Epithelial cell of proximal tubule (primary cell): Measurements from ENCODE around the gene CSNK2B. TPM values are rescaled to one million over a fixed set of nuclear protein-coding genes. Genes with fewer than 3 reads are reported as not detected.

Experiments
- DNase-seq: peaks from one replicate; pipeline ENCODE4 v3.0.0-alpha.2; 2011; ENCODE audit warnings: low read depth
- H3K4me3 ChIP-seq: 2 replicates; pipeline ENCODE4 v1.5.1; 2011; ENCODE audit warnings: low read depth, mild to moderate bottlenecking, low read length
- total RNA-seq: library from RNA; depleted of rRNA; stranded (reverse); fragments of >200 nt; gene quantifications from 2 replicates; pipeline ENCODE4 v1.2.3, GENCODE V29; 2015
- TF ChIP-seq, protein P1 (sequence below): conservative IDR thresholded peaks from 2 replicates; pipeline ENCODE4 v1.5.1; 2012; ENCODE audit warnings: low read depth, mild to moderate bottlenecking, low read length

Gene CSNK2B
- total RNA-seq, 1 donor from 2014 or later: 435 TPM

DNA sequence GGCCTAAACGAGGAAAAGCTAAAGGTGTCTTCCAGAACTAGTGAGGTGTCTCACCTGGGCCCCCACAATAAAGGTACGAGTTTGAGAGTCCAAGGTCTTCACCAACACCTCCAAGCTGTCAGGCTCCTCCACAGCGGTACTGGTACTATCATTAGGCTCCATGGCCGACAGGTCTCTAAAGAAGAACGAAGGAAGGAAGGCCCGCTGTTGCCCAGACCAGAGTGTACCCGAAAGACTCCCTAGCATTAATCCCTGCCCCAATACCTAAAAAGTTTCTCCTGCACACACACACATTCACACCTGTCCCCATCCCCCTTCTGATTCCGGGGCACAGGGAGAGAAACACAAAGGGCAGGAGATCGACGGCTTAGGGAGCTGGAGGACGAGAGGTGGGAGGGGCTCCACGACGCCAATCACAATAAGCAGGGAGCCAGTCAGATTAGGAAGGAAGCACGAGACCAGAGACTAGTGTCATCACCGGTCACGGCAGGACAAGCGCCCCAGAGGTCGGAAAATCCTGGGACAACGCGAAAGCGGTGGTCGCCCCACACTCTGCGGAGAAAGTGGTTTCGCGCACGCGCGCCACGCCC is 14.2 kb upstream of the CSNK2B start:
- no peak for DNase-seq
- TF ChIP-seq, protein P1, sequence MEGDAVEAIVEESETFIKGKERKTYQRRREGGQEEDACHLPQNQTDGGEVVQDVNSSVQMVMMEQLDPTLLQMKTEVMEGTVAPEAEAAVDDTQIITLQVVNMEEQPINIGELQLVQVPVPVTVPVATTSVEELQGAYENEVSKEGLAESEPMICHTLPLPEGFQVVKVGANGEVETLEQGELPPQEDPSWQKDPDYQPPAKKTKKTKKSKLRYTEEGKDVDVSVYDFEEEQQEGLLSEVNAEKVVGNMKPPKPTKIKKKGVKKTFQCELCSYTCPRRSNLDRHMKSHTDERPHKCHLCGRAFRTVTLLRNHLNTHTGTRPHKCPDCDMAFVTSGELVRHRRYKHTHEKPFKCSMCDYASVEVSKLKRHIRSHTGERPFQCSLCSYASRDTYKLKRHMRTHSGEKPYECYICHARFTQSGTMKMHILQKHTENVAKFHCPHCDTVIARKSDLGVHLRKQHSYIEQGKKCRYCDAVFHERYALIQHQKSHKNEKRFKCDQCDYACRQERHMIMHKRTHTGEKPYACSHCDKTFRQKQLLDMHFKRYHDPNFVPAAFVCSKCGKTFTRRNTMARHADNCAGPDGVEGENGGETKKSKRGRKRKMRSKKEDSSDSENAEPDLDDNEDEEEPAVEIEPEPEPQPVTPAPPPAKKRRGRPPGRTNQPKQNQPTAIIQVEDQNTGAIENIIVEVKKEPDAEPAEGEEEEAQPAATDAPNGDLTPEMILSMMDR: no peak

DNA sequence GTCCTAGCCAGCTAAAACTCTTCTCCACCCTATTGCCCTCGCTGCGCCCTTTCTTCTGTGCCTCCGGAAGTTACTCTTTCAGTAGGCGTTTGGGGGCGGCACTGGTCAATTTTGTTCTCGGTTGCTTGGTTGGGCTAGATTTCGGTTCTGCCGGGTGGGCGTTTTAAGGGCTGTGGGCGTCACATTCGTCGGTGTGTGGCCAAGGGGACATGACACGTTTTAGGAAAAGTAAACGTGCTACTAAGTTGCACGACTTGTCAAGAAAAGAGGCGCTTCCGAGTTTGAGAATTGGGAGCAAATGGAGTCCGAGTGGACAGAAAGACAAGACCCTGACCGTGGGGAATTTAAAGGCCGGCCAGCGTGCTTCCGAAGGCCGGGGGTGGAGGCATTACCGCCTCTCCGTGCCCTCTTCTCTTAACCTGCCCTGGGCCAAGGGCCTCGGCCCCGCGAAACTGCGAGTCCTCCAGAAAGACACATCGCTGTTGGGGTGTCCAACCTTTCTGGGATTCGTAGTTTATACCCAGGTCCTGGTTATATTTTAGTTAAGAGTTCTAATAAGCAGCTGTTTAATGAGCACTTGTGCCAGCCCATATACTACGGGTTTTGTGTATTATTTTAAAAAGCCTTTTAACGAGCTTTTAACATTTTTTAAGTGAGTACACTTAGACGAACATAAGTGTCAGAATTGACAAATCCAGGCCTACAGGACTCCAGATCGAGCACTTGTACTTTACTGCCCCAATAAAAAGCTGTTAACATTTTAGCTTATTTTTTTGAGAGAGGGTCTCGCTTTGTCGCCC is 12.8 kb upstream of the CSNK2B start:
- DNase-seq: peak; percentile 69
- peak overlapping the region; percentile 84 for H3K4me3 ChIP-seq
- TF ChIP-seq, protein P1: no peak

More for the DNA sequence above, 14.2 kb upstream of the CSNK2B start:
- peak overlapping the region; percentile 84 for H3K4me3 ChIP-seq

DNA sequence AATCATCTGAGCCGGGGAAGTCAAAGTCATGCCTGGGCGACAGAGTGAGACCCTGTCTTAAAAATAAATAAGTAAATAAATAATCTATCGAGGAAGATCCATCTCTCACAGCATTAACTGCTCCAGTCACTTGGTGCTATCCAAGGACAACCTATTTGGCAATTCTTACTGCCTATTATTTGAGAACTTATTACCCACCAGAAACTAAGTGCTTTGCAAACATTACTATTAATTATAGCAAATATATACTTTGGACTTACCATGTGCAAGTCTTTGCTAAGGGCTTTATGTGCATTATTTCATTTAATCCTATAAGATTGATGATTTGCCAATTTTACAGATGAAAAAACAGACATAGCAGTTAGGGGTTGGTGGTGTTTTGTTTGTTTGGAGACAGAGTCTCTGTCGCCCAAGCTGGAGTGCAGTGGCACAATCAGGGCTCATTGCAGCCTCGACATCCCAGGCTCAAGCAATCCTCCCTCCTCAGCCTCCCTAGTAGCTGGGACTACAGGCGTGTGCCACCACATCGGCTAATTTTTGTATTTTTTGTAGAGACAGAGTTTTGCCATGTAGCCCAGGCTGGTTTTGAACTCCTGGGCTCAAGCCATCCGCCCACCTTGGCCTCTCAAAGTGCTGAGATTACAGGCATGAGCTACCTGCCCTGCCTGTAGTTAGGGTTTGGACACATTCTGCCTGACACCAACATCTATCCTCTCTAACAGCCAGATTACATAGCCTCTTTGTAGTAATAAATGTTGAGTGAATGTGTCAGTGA is 11.1 kb upstream of the CSNK2B start:
- TF ChIP-seq, protein P1: no peak
- DNase-seq: no peak
- no peak overlapping the region for H3K4me3 ChIP-seq

DNA sequence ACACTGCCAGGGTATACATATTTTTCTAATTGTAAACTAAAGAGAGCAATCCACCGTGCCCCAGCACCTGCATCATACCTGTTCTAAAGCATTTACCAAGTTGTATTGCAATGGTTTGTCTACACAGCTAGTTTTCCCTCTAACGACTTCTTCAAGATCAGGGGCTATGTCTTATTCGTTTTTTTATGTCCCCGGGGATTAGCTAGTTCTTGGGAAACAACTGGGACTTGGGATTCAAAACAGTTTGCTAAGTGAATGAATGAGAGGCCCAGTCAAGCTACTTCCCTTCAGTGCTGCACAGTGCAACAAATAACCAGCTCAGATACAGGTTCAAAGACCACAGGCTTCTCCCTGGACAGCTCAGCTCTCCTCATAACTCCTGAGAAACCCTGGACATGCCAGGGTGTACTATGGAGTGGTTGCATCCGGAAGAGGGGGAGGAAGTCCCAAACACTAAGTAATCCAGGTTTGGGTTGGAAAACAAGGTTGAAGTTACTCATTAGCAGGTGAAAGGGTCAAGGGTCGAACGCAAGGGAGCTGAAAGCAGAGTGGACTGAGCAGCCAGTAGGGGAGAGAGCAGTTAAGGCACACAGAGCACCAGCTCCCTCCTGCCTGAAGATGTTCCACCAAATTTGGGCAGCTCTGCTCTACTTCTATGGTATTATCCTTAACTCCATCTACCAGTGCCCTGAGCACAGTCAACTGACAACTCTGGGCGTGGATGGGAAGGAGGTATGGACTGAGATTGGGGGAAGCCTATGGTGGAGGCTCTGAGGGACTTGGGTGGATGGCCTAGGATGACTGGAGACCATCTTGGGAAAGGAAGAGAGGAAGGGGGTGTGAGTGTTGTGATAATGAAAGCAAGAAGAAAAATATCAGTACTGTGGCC is 10.3 kb upstream of the CSNK2B start, which contains the start of gene APOM:
APOM (plus strand) TSS at position 546 of the 889 bp plus-strand sequence; CDS start at position 619, 73 bp downstream.
- no peak within 1 kb of the TSS for H3K4me3 ChIP-seq
- TF ChIP-seq, protein P1: no peak
- DNase-seq: peak; percentile 67

DNA sequence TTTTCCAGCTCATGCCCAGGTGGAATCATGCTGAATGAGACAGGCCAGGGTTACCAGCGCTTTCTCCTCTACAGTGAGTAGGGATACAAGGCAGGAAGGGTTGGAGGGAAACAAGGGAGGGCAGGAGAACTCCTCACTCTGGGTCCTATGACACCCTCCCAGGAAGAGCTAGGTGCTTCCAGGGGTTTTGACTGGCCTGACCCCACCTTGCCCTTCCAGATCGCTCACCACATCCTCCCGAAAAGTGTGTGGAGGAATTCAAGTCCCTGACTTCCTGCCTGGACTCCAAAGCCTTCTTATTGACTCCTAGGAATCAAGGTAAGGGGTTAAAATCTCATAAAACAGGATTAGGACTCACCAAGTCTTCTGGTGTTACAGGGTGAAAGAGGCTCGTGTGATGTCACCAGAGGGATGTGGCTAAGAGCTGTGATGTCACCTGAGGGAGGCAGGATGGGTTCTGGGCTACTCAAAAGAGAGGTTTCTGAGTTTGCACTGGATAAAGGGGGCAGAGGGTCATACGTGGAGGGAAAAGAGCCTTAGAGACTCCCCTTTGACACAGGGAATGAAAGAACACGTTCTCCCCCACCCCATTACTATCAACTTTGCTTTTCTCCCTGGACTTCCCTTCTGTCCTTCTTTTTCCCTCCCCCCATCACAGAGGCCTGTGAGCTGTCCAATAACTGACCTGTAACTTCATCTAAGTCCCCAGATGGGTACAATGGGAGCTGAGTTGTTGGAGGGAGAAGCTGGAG is 8.3 kb upstream of the CSNK2B start:
- H3K4me3 ChIP-seq: no peak overlapping the region
- TF ChIP-seq, protein P1: no peak
- DNase-seq: no peak
